ENCODE measurements around the gene TNRC6B. TPM values are rescaled to one million over a fixed set of nuclear protein-coding genes. Genes with fewer than 3 reads are reported as not detected.
A peak's percentile ranks its signal among the peaks of the same experiment; 100 is the strongest.

Gene TNRC6B
- polyA plus RNA-seq, 3 donors = 7.2 to 16.5 (median 11.8) TPM

DNA sequence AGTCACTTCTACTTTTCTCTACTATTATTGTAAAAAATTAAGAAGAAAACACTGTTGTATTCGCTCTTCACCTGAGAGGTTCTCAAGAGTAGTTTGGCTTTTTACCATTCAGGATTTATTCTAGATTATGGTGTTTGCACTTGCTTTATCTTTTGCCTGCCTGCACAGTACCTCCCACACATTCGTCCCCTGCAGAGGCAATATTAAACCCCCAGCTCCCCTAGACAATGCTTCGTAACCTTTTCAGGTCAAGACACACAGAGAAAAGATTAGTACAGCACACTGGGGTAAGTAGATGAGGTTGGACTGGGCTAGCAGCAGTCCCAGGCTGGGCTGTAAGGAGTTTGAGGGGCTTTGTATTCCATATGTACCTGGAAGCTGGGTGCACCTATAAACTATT lies 62.4 kb downstream of the TNRC6B start:
- peaks cover 91% of the 10 kb centered on the region for H4K20me1 ChIP-seq (ENCODE audit: insufficient read depth, low read length)
- H3K36me3 ChIP-seq (replicated peaks in 1 of 2; ENCODE audit: control insufficient read depth in 1 of 2, insufficient read depth in 2 of 2, low read length in 2 of 2) = peaks cover 6 to 16% of the 10 kb centered on the region in 2 donors
- Mint-ChIP-seq H3K9me3 (peaks cover 0 to 2% (median 0%) of the 10 kb centered on the region in 7 donors), H3K27ac (peak overlapping the region in 3 of 7 donors; percentile 10 to 48 (median 24)), H3K27me3 (ENCODE audit: low read depth in 3 of 3) (peaks cover 0 to under 1% (median 0%) of the 10 kb centered on the region in 3 donors), H3K4me3 (no peak overlapping the region), H3K4me1 (peaks cover 61% of the 10 kb centered on the region), H3K36me3 (peaks cover 13 to 29% of the 10 kb centered on the region in 2 donors)
- no peak overlapping the region for H3K9ac ChIP-seq (ENCODE audit: insufficient read depth, low read length, poor library complexity, severe bottlenecking)
- TF ChIP-seq, protein P1, sequence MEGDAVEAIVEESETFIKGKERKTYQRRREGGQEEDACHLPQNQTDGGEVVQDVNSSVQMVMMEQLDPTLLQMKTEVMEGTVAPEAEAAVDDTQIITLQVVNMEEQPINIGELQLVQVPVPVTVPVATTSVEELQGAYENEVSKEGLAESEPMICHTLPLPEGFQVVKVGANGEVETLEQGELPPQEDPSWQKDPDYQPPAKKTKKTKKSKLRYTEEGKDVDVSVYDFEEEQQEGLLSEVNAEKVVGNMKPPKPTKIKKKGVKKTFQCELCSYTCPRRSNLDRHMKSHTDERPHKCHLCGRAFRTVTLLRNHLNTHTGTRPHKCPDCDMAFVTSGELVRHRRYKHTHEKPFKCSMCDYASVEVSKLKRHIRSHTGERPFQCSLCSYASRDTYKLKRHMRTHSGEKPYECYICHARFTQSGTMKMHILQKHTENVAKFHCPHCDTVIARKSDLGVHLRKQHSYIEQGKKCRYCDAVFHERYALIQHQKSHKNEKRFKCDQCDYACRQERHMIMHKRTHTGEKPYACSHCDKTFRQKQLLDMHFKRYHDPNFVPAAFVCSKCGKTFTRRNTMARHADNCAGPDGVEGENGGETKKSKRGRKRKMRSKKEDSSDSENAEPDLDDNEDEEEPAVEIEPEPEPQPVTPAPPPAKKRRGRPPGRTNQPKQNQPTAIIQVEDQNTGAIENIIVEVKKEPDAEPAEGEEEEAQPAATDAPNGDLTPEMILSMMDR (IDR thresholded peaks at IDR 0.05) = no peak
- no CpG with 5 or more reads among the region's 3 CpGs for WGBS (ENCODE audit: insufficient coverage)
- H3K79me2 ChIP-seq (ENCODE audit: insufficient read depth, low read length) = peaks cover 92% of the 10 kb centered on the region
- no peak overlapping the region for H3K27ac ChIP-seq (ENCODE audit: low read depth in 1 of 2, low read length in 2 of 2)
- DNase-seq = no peak
- no peak overlapping the region for H2AFZ ChIP-seq (ENCODE audit: insufficient read depth, low read depth, low read length, poor library complexity, severe bottlenecking)
- intact Hi-C loops (cut with micrococcal nuclease) = no loop called here
- no peaks in the 10 kb centered on the region for H3K27me3 ChIP-seq (ENCODE audit: control insufficient read depth in 2 of 2, insufficient read depth in 2 of 2, low read length in 2 of 2)
- no peak overlapping the region for H3K4me2 ChIP-seq (replicated peaks; ENCODE audit: extremely low read depth, low read length, poor library complexity, severe bottlenecking)
- H3K9me3 ChIP-seq (replicated peaks in 1 of 2; ENCODE audit: control insufficient read depth in 1 of 2, insufficient read depth in 1 of 2, low read length in 2 of 2) = no peaks in the 10 kb centered on the region
- peaks cover 14 to 38% of the 10 kb centered on the region in 2 donors for H3K4me1 ChIP-seq (ENCODE audit: control insufficient read depth in 1 of 2, insufficient read depth in 2 of 2, low read length in 2 of 2)
- H3K4me3 ChIP-seq (replicated peaks in 1 of 3; ENCODE audit: low read depth in 2 of 3, low read length in 3 of 3) = no peak overlapping the region

DNA sequence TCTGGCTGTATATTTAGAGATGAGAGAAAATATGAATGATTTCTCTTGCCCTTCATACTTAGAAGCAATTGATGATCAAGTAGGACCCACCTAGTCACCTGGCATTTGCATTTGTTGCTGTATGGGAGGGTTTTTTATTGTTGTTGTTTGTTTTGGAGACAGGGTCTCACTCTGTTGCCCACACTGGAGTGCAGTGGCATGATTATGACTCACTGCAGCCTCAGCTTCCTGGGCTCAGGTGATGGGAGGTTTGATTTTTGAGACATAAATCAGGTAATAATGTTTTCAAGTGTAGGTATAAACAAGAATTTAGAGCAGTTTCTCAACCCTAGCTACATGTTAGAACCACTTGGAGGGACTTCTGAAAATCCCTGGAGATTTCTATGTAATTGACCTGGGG lies 63.0 kb downstream of the TNRC6B start:
- TF ChIP-seq, protein P1 (IDR thresholded peaks at IDR 0.05) = no peak
- Histone ChIP-seq H3K9me3 (replicated peaks in 1 of 2; ENCODE audit: control insufficient read depth in 1 of 2, insufficient read depth in 1 of 2, low read length in 2 of 2) (no peaks in the 10 kb centered on the region), H3K27ac (ENCODE audit: low read depth in 1 of 2, low read length in 2 of 2) (no peak overlapping the region), H2AFZ (ENCODE audit: insufficient read depth, low read depth, low read length, poor library complexity, severe bottlenecking) (no peak overlapping the region), H3K4me1 (ENCODE audit: control insufficient read depth in 1 of 2, insufficient read depth in 2 of 2, low read length in 2 of 2) (peaks cover 14 to 38% of the 10 kb centered on the region in 2 donors), H3K4me3 (replicated peaks in 1 of 3; ENCODE audit: low read depth in 2 of 3, low read length in 3 of 3) (no peak overlapping the region), H3K79me2 (ENCODE audit: insufficient read depth, low read length) (peaks cover 94% of the 10 kb centered on the region), H3K4me2 (replicated peaks; ENCODE audit: extremely low read depth, low read length, poor library complexity, severe bottlenecking) (no peak overlapping the region), H3K9ac (ENCODE audit: insufficient read depth, low read length, poor library complexity, severe bottlenecking) (no peak overlapping the region), H3K27me3 (ENCODE audit: control insufficient read depth in 2 of 2, insufficient read depth in 2 of 2, low read length in 2 of 2) (no peaks in the 10 kb centered on the region), H4K20me1 (ENCODE audit: insufficient read depth, low read length) (peaks cover 92% of the 10 kb centered on the region), H3K36me3 (replicated peaks in 1 of 2; ENCODE audit: control insufficient read depth in 1 of 2, insufficient read depth in 2 of 2, low read length in 2 of 2) (peaks cover 9 to 15% of the 10 kb centered on the region in 2 donors)
- H3K9me3 Mint-ChIP-seq = peaks cover 0 to 2% (median 0%) of the 10 kb centered on the region in 7 donors
- intact Hi-C loops (cut with micrococcal nuclease) = no loop called here
- H3K27me3 Mint-ChIP-seq (ENCODE audit: low read depth in 3 of 3) = no peaks in the 10 kb centered on the region
- DNase-seq = no peak
- peak overlapping the region in 2 of 7 donors; percentile 27 to 48 for H3K27ac Mint-ChIP-seq
- H3K4me3 Mint-ChIP-seq = no peak overlapping the region
- H3K36me3 Mint-ChIP-seq = peaks cover 13 to 27% of the 10 kb centered on the region in 2 donors
- H3K4me1 Mint-ChIP-seq = peaks cover 58% of the 10 kb centered on the region
